ENCODE data around the gene NID2. TPM values are rescaled to one million over a fixed set of nuclear protein-coding genes. Genes with fewer than 3 reads are reported as not detected.

The NID2 gene
- total RNA-seq, 4 donors from 2014 or later: 8.6 to 16.5 (median 11.5) TPM

GRCh38 chr14:52069307-52070050 is 620 bp upstream of the NID2 start:
- peak in 1 of 3 donors; percentile 58 for DNase-seq
- Histone ChIP-seq H3K4me1 (peaks cover 0 to 21% (median 12%) of the 10 kb centered on the region in 4 donors), H3K27ac (peak overlapping the region; percentile 55 to 88 (median 68)), H3K36me3 (no peaks in the 10 kb centered on the region), H3K4me3 (peak overlapping the region; percentile 42 to 71 (median 50)), H3K9me3 (no peaks in the 10 kb centered on the region), H3K27me3 (peaks cover 0 to 11% of the 10 kb centered on the region in 2 donors)
- no peak for TF ChIP-seq POLR2A (IDR thresholded peaks at IDR 0.05)
- TF ChIP-seq, protein P1, sequence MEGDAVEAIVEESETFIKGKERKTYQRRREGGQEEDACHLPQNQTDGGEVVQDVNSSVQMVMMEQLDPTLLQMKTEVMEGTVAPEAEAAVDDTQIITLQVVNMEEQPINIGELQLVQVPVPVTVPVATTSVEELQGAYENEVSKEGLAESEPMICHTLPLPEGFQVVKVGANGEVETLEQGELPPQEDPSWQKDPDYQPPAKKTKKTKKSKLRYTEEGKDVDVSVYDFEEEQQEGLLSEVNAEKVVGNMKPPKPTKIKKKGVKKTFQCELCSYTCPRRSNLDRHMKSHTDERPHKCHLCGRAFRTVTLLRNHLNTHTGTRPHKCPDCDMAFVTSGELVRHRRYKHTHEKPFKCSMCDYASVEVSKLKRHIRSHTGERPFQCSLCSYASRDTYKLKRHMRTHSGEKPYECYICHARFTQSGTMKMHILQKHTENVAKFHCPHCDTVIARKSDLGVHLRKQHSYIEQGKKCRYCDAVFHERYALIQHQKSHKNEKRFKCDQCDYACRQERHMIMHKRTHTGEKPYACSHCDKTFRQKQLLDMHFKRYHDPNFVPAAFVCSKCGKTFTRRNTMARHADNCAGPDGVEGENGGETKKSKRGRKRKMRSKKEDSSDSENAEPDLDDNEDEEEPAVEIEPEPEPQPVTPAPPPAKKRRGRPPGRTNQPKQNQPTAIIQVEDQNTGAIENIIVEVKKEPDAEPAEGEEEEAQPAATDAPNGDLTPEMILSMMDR (IDR thresholded peaks at IDR 0.05): no peak

- Histone ChIP-seq H3K4me3 (peak overlapping the region; percentile 42 to 71 (median 50)), H3K27ac (peak overlapping the region; percentile 10 to 88 (median 66)), H3K9me3 (no peaks in the 10 kb centered on the region), H3K4me1 (peaks cover 0 to 21% (median 12%) of the 10 kb centered on the region in 4 donors), H3K36me3 (no peaks in the 10 kb centered on the region), H3K27me3 (peaks cover 0 to 11% of the 10 kb centered on the region in 2 donors)
- TF ChIP-seq, protein P1 (IDR thresholded peaks at IDR 0.05): no peak
- no peak for TF ChIP-seq POLR2A (IDR thresholded peaks at IDR 0.05)
- peak in 1 of 3 donors; percentile 52 for DNase-seq
Measured at GRCh38 chr14:52067873-52068614, 815 bp downstream of the NID2 start.

GRCh38 chr14:52064174-52064573 is 4.7 kb downstream of the NID2 start:
- Histone ChIP-seq H3K4me3 (no peak overlapping the region), H3K4me1 (peaks cover 0 to 27% (median 9%) of the 10 kb centered on the region in 4 donors), H3K27me3 (peaks cover 0 to 11% of the 10 kb centered on the region in 2 donors), H3K27ac (no peak overlapping the region), H3K9me3 (no peaks in the 10 kb centered on the region), H3K36me3 (no peaks in the 10 kb centered on the region)
- TF ChIP-seq, protein P1 (IDR thresholded peaks at IDR 0.05): no peak
- no peak for TF ChIP-seq POLR2A (IDR thresholded peaks at IDR 0.05)
- no peak for DNase-seq

GRCh38 chr14:52063052-52063462 is 5.8 kb downstream of the NID2 start:
- no peak for TF ChIP-seq POLR2A (IDR thresholded peaks at IDR 0.05)
- TF ChIP-seq, protein P1 (IDR thresholded peaks at IDR 0.05): no peak
- no peak for DNase-seq
- peaks cover 0 to 16% (median 2%) of the 10 kb centered on the region in 4 donors for H3K4me1 ChIP-seq
- H3K9me3 ChIP-seq: no peaks in the 10 kb centered on the region
- H3K27me3 ChIP-seq: peaks cover 0 to 7% of the 10 kb centered on the region in 2 donors
- H3K27ac ChIP-seq: no peak overlapping the region
- no peaks in the 10 kb centered on the region for H3K36me3 ChIP-seq
- no peak overlapping the region for H3K4me3 ChIP-seq

- no peak overlapping the region for H3K4me3 ChIP-seq
Measured at GRCh38 chr14:52061890-52062289, 7.0 kb downstream of the NID2 start.

More at GRCh38 chr14:52061890-52062289, 7.0 kb downstream of the NID2 start:
- Histone ChIP-seq H3K4me1 (peaks cover 0 to 9% (median 0%) of the 10 kb centered on the region in 4 donors), H3K36me3 (no peaks in the 10 kb centered on the region), H3K27ac (no peak overlapping the region), H3K9me3 (no peaks in the 10 kb centered on the region), H3K27me3 (no peaks in the 10 kb centered on the region)
- TF ChIP-seq POLR2A (IDR thresholded peaks at IDR 0.05): no peak
- TF ChIP-seq, protein P1 (IDR thresholded peaks at IDR 0.05): no peak
- no peak for DNase-seq
